GM23338 (cell line): Measurements from ENCODE around the gene RHNO1. TPM values are rescaled to one million over a fixed set of nuclear protein-coding genes. Genes with fewer than 3 reads are reported as not detected.

Source experiments
- ETS1 ChIP-seq: IDR thresholded peaks from 2 replicates; pipeline ENCODE4 v1.6.1; 2016; ENCODE audit warnings: antibody characterized with exemption
- EZH2 ChIP-seq: fragments of 200-600 bp; sonication (generic); IDR thresholded peaks from one replicate; pipeline ENCODE4 v1.8.0; 2017; ENCODE audit warnings: antibody characterized with exemption, mild to moderate bottlenecking, low read depth; ENCODE audit not compliant: unreplicated experiment
- EZH2phosphoT487 ChIP-seq: fragments of 200-600 bp; sonication (generic); IDR thresholded peaks from one replicate; pipeline ENCODE4 v1.8.1; 2018; ENCODE audit warnings: antibody characterized with exemption; ENCODE audit not compliant: unreplicated experiment
- NANOG ChIP-seq: IDR thresholded peaks from 2 replicates; pipeline ENCODE4 v1.6.1; 2016; ENCODE audit warnings: antibody characterized with exemption, borderline replicate concordance
- REST ChIP-seq: IDR thresholded peaks from one replicate; pipeline ENCODE4 v1.6.1; 2018; ENCODE audit warnings: antibody characterized with exemption; ENCODE audit not compliant: unreplicated experiment
- ZNF331 ChIP-seq: fragments of 250-450 bp; sonication (Bioruptor Pico); IDR thresholded peaks from 2 replicates; pipeline ENCODE4 v1.5.0; 2020; ENCODE audit warnings: low read depth, mild to moderate bottlenecking, moderate library complexity
- ZNF462 ChIP-seq: fragments of 250-450 bp; sonication (Bioruptor Pico); IDR thresholded peaks from 2 replicates; pipeline ENCODE4 v1.5.0; 2020; ENCODE audit warnings: mild to moderate bottlenecking, moderate library complexity
- polyA plus RNA-seq: library from polyadenylated mRNA; unstranded; fragments of >200 nt; fragmentation: Nextera tagmentation; extraction: Ambion mirVana; gene quantifications from 2 replicates; pipeline ENCODE4 v1.2.1, GENCODE V29; 2016
- total RNA-seq: library from RNA; depleted of rRNA; stranded (reverse); fragments of >200 nt; shearing (Covaris generic); gene quantifications from 2 replicates; pipeline ENCODE4 v1.2.3, GENCODE V29; 2014

The RHNO1 gene
- total and polyA plus RNA-seq, 2 experiments from 2014 or later = 56.4 to 63.8 TPM

- TF ChIP-seq ZNF462 (no peak), REST (no peak), EZH2phosphoT487 (no peak), NANOG (no peak), EZH2 (no peak), ETS1 (no peak), ZNF331 (no peak)
These were observed 9.9 kb downstream of the RHNO1 start (continued) for GRCh38 chr12:2886768-2887450.
